ENCODE results near the gene TMEM135.
"Not testable (repeated sequence)": the region's sequence is repeated elsewhere in the genome, so short reads cannot be mapped to it uniquely, and the experiment has no call there.

The TMEM135 gene

GRCh38 chr11:87149782-87150181, 112.0 kb downstream of the TMEM135 start:
- H3K4me3 ChIP-seq (ENCODE audit: low read length); H3K27ac ChIP-seq (ENCODE audit: low read length); H3K9ac ChIP-seq (ENCODE audit: low read length); H3K36me3 ChIP-seq (ENCODE audit: control insufficient read depth, low read depth, low read length); H3K27me3 ChIP-seq (ENCODE audit: control insufficient read depth, insufficient read depth, low read length); H3K9me3 ChIP-seq (ENCODE audit: control insufficient read depth, low read depth, low read length): not testable (repeated sequence)
- H3K4me1 ChIP-seq (ENCODE audit: control insufficient read depth, low read depth, low read length), result peaks cover 17% of the 10 kb centered on the region

GRCh38 chr11:87150936-87151335, 113.2 kb downstream of the TMEM135 start:
- no peaks in the 10 kb centered on the region for H3K36me3 ChIP-seq (ENCODE audit: control insufficient read depth, low read depth, low read length)
- no peaks in the 10 kb centered on the region for H3K9me3 ChIP-seq (ENCODE audit: control insufficient read depth, low read depth, low read length)
- no peak overlapping the region for H3K4me3 ChIP-seq (ENCODE audit: low read length)
- H3K27me3 ChIP-seq (ENCODE audit: control insufficient read depth, insufficient read depth, low read length), result no peaks in the 10 kb centered on the region
- H3K9ac ChIP-seq (ENCODE audit: low read length), result no peak overlapping the region
- no peak overlapping the region for H3K27ac ChIP-seq (ENCODE audit: low read length)
- H3K4me1 ChIP-seq (ENCODE audit: control insufficient read depth, low read depth, low read length), result peaks cover 23% of the 10 kb centered on the region

- Histone ChIP-seq H3K9me3 (ENCODE audit: control insufficient read depth, low read depth, low read length) (no peaks in the 10 kb centered on the region), H3K36me3 (ENCODE audit: control insufficient read depth, low read depth, low read length) (no peaks in the 10 kb centered on the region), H3K4me3 (ENCODE audit: low read length) (no peak overlapping the region), H3K27me3 (ENCODE audit: control insufficient read depth, insufficient read depth, low read length) (no peaks in the 10 kb centered on the region), H3K4me1 (ENCODE audit: control insufficient read depth, low read depth, low read length) (peaks cover 18% of the 10 kb centered on the region), H3K9ac (ENCODE audit: low read length) (no peak overlapping the region), H3K27ac (ENCODE audit: low read length) (no peak overlapping the region)
Observed at GRCh38 chr11:87154246-87154645, 116.5 kb downstream of the TMEM135 start.

GRCh38 chr11:87156970-87157369, 119.2 kb downstream of the TMEM135 start:
- Histone ChIP-seq H3K4me3 (ENCODE audit: low read length) (no peak overlapping the region), H3K27me3 (ENCODE audit: control insufficient read depth, insufficient read depth, low read length) (no peaks in the 10 kb centered on the region), H3K36me3 (ENCODE audit: control insufficient read depth, low read depth, low read length) (no peaks in the 10 kb centered on the region), H3K4me1 (ENCODE audit: control insufficient read depth, low read depth, low read length) (peaks cover 7% of the 10 kb centered on the region), H3K27ac (ENCODE audit: low read length) (no peak overlapping the region), H3K9me3 (ENCODE audit: control insufficient read depth, low read depth, low read length) (no peaks in the 10 kb centered on the region), H3K9ac (ENCODE audit: low read length) (no peak overlapping the region)

- H3K4me3 ChIP-seq (ENCODE audit: low read length); H3K27me3 ChIP-seq (ENCODE audit: control insufficient read depth, insufficient read depth, low read length); H3K27ac ChIP-seq (ENCODE audit: low read length); H3K36me3 ChIP-seq (ENCODE audit: control insufficient read depth, low read depth, low read length); H3K9me3 ChIP-seq (ENCODE audit: control insufficient read depth, low read depth, low read length); H3K4me1 ChIP-seq (ENCODE audit: control insufficient read depth, low read depth, low read length); H3K9ac ChIP-seq (ENCODE audit: low read length): not testable (repeated sequence)
Observed at GRCh38 chr11:87169076-87169475, 131.3 kb downstream of the TMEM135 start.

GRCh38 chr11:87173185-87174039, 135.7 kb downstream of the TMEM135 start:
- Histone ChIP-seq H3K9me3 (ENCODE audit: control insufficient read depth, low read depth, low read length) (no peaks in the 10 kb centered on the region), H3K9ac (ENCODE audit: low read length) (no peak overlapping the region), H3K27ac (ENCODE audit: low read length) (no peak overlapping the region), H3K36me3 (ENCODE audit: control insufficient read depth, low read depth, low read length) (no peaks in the 10 kb centered on the region), H3K27me3 (ENCODE audit: control insufficient read depth, insufficient read depth, low read length) (no peaks in the 10 kb centered on the region), H3K4me1 (ENCODE audit: control insufficient read depth, low read depth, low read length) (no peaks in the 10 kb centered on the region), H3K4me3 (ENCODE audit: low read length) (no peak overlapping the region)

- H3K9ac ChIP-seq (ENCODE audit: low read length), result no peak overlapping the region
- no peaks in the 10 kb centered on the region for H3K4me1 ChIP-seq (ENCODE audit: control insufficient read depth, low read depth, low read length)
- H3K36me3 ChIP-seq (ENCODE audit: control insufficient read depth, low read depth, low read length), result no peaks in the 10 kb centered on the region
- no peaks in the 10 kb centered on the region for H3K27me3 ChIP-seq (ENCODE audit: control insufficient read depth, insufficient read depth, low read length)
- no peak overlapping the region for H3K4me3 ChIP-seq (ENCODE audit: low read length)
- H3K27ac ChIP-seq (ENCODE audit: low read length), result no peak overlapping the region
- H3K9me3 ChIP-seq (ENCODE audit: control insufficient read depth, low read depth, low read length), result no peaks in the 10 kb centered on the region
Observed at GRCh38 chr11:87174870-87175269, 137.1 kb downstream of the TMEM135 start.

GRCh38 chr11:87176044-87176443, 138.3 kb downstream of the TMEM135 start:
- no peak overlapping the region for H3K27ac ChIP-seq (ENCODE audit: low read length)
- H3K36me3 ChIP-seq (ENCODE audit: control insufficient read depth, low read depth, low read length), result no peaks in the 10 kb centered on the region
- no peak overlapping the region for H3K4me3 ChIP-seq (ENCODE audit: low read length)
- no peak overlapping the region for H3K9ac ChIP-seq (ENCODE audit: low read length)
- H3K4me1 ChIP-seq (ENCODE audit: control insufficient read depth, low read depth, low read length), result no peaks in the 10 kb centered on the region
- no peaks in the 10 kb centered on the region for H3K27me3 ChIP-seq (ENCODE audit: control insufficient read depth, insufficient read depth, low read length)
- no peaks in the 10 kb centered on the region for H3K9me3 ChIP-seq (ENCODE audit: control insufficient read depth, low read depth, low read length)

GRCh38 chr11:87179621-87180020, 141.9 kb downstream of the TMEM135 start:
- no peaks in the 10 kb centered on the region for H3K27me3 ChIP-seq (ENCODE audit: control insufficient read depth, insufficient read depth, low read length)
- H3K36me3 ChIP-seq (ENCODE audit: control insufficient read depth, low read depth, low read length), result no peaks in the 10 kb centered on the region
- H3K27ac ChIP-seq (ENCODE audit: low read length), result no peak overlapping the region
- no peak overlapping the region for H3K4me3 ChIP-seq (ENCODE audit: low read length)
- no peak overlapping the region for H3K9ac ChIP-seq (ENCODE audit: low read length)
- no peaks in the 10 kb centered on the region for H3K9me3 ChIP-seq (ENCODE audit: control insufficient read depth, low read depth, low read length)
- no peaks in the 10 kb centered on the region for H3K4me1 ChIP-seq (ENCODE audit: control insufficient read depth, low read depth, low read length)

- H3K4me3 ChIP-seq (ENCODE audit: low read length), result no peak overlapping the region
- H3K27ac ChIP-seq (ENCODE audit: low read length), result no peak overlapping the region
- no peaks in the 10 kb centered on the region for H3K9me3 ChIP-seq (ENCODE audit: control insufficient read depth, low read depth, low read length)
- H3K4me1 ChIP-seq (ENCODE audit: control insufficient read depth, low read depth, low read length), result no peaks in the 10 kb centered on the region
- H3K27me3 ChIP-seq (ENCODE audit: control insufficient read depth, insufficient read depth, low read length), result no peaks in the 10 kb centered on the region
- H3K9ac ChIP-seq (ENCODE audit: low read length), result no peak overlapping the region
- H3K36me3 ChIP-seq (ENCODE audit: control insufficient read depth, low read depth, low read length), result no peaks in the 10 kb centered on the region
Observed at GRCh38 chr11:87180742-87181141, 143.0 kb downstream of the TMEM135 start.

- Histone ChIP-seq H3K9me3 (ENCODE audit: control insufficient read depth, low read depth, low read length) (no peaks in the 10 kb centered on the region), H3K36me3 (ENCODE audit: control insufficient read depth, low read depth, low read length) (no peaks in the 10 kb centered on the region), H3K9ac (ENCODE audit: low read length) (no peak overlapping the region), H3K27me3 (ENCODE audit: control insufficient read depth, insufficient read depth, low read length) (no peaks in the 10 kb centered on the region), H3K27ac (ENCODE audit: low read length) (no peak overlapping the region), H3K4me3 (ENCODE audit: low read length) (no peak overlapping the region), H3K4me1 (ENCODE audit: control insufficient read depth, low read depth, low read length) (no peaks in the 10 kb centered on the region)
Observed at GRCh38 chr11:87181143-87181542, 143.4 kb downstream of the TMEM135 start.

GRCh38 chr11:87185228-87185627, 147.5 kb downstream of the TMEM135 start:
- H3K9me3 ChIP-seq (ENCODE audit: control insufficient read depth, low read depth, low read length), result no peaks in the 10 kb centered on the region

More at GRCh38 chr11:87185228-87185627, 147.5 kb downstream of the TMEM135 start:
- Histone ChIP-seq H3K27me3 (ENCODE audit: control insufficient read depth, insufficient read depth, low read length) (no peaks in the 10 kb centered on the region), H3K36me3 (ENCODE audit: control insufficient read depth, low read depth, low read length) (no peaks in the 10 kb centered on the region), H3K9ac (ENCODE audit: low read length) (no peak overlapping the region), H3K4me1 (ENCODE audit: control insufficient read depth, low read depth, low read length) (no peaks in the 10 kb centered on the region), H3K4me3 (ENCODE audit: low read length) (no peak overlapping the region), H3K27ac (ENCODE audit: low read length) (no peak overlapping the region)

All from iPS-18a (cell line).